IMR-90 (cell line): ENCODE measurements around the gene SH2D6. TPM values are rescaled to one million over a fixed set of nuclear protein-coding genes. Genes with fewer than 3 reads are reported as not detected.

Experiments used
- ATAC-seq: fragments of 200-7000 bp; cut with Tn5 transposase; 2 replicates; pipeline ENCODE4 v1.9.1; 2020; ENCODE audit warnings: low read depth, mild to moderate bottlenecking, moderate library complexity
- BruUV-seq: library from RNA; stranded (reverse); fragments of 400-500 nt; replicated peaks from 2 replicates; lab custom pipeline; 2021; lab: Mats Ljungman, UMichigan
- CTCF ChIA-PET: fragments of 300-600 bp; formaldehyde crosslinking; extraction: SDS; loops from one replicate; lab custom pipeline; 2021; ENCODE audit warnings: antibody characterized with exemption; lab: Yijun Ruan, JAX
- POLR2A ChIA-PET: fragments of 300-600 bp; sonication (Branson Sonifier 250); formaldehyde crosslinking; loops from one replicate; lab custom pipeline; 2022; ENCODE audit warnings: antibody characterized with exemption; ENCODE audit not compliant: unreplicated experiment; lab: Charles Lee
- DNase-seq: peaks from one replicate; pipeline ENCODE4 v3.0.0; 2013
- H2AFZ ChIP-seq: replicated peaks from 2 replicates; pipeline ENCODE3; 2013; ENCODE audit warnings: low read length, mild to moderate bottlenecking; ENCODE audit not compliant: poor library complexity
- H2AK5ac ChIP-seq: 2 replicates; pipeline ENCODE4 v1.6.1; 2013; ENCODE audit warnings: low read depth, low read length, inconsistent platforms
- H2AK9ac ChIP-seq: replicated peaks from 2 replicates; pipeline ENCODE3; 2013; ENCODE audit warnings: mild to moderate bottlenecking, low read depth, low read length, moderate library complexity; ENCODE audit not compliant: poor library complexity
- H2BK120ac ChIP-seq: 2 replicates; pipeline ENCODE4 v1.6.1; 2013; ENCODE audit warnings: low read depth, low read length, inconsistent platforms
- H2BK15ac ChIP-seq: 3 replicates; pipeline ENCODE4 v1.6.1; 2013; ENCODE audit warnings: low read depth, low read length, inconsistent platforms
- H2BK20ac ChIP-seq: 2 replicates; pipeline ENCODE4 v1.6.1; 2013; ENCODE audit warnings: low read depth, mild to moderate bottlenecking, inconsistent platforms, low read length, moderate library complexity
- H2BK5ac ChIP-seq: 2 replicates; pipeline ENCODE4 v1.6.1; 2013; ENCODE audit warnings: mild to moderate bottlenecking, low read depth, low read length, inconsistent platforms; ENCODE audit not compliant: poor library complexity, severe bottlenecking
- H3K14ac ChIP-seq: replicated peaks from 2 replicates; pipeline ENCODE4 v1.6.1; 2013; ENCODE audit warnings: low read depth, low read length, inconsistent platforms
- H3K18ac ChIP-seq: 2 replicates; pipeline ENCODE4 v1.6.1; 2013; ENCODE audit warnings: low read depth, low read length, control low read depth
- H3K23ac ChIP-seq: 2 replicates; pipeline ENCODE4 v1.6.1; 2013; ENCODE audit warnings: low read depth, low read length, inconsistent platforms
- H3K27ac ChIP-seq: 2 replicates; pipeline ENCODE4 v1.5.1; 2013; ENCODE audit warnings: mild to moderate bottlenecking, control low read depth, low read length; ENCODE audit not compliant: insufficient read depth
- H3K27me3 ChIP-seq: 2 replicates; pipeline ENCODE4 v1.6.1; 2013; ENCODE audit warnings: low read length; ENCODE audit not compliant: control insufficient read depth, insufficient read depth
- H3K36me3 ChIP-seq: 2 replicates; pipeline ENCODE4 v1.6.1; 2013; ENCODE audit warnings: low read length, mixed read lengths; ENCODE audit not compliant: control insufficient read depth, insufficient read depth
- H3K4ac ChIP-seq: 2 replicates; pipeline ENCODE4 v1.6.1; 2013; ENCODE audit warnings: low read depth, low read length, inconsistent platforms
- H3K4me1 ChIP-seq: 2 replicates; pipeline ENCODE4 v1.6.1; 2013; ENCODE audit warnings: low read length, mixed read lengths; ENCODE audit not compliant: control insufficient read depth, insufficient read depth
- H3K4me2 ChIP-seq: 2 replicates; pipeline ENCODE4 v1.6.1; 2013; ENCODE audit warnings: low read depth, mild to moderate bottlenecking, control low read depth, low read length, moderate library complexity
- H3K4me3 ChIP-seq: 2 replicates; pipeline ENCODE4 v1.5.1; 2013; ENCODE audit warnings: low read depth, mild to moderate bottlenecking, control low read depth, low read length, moderate library complexity; ENCODE audit not compliant: insufficient read depth
- H3K56ac ChIP-seq: 2 replicates; pipeline ENCODE4 v1.6.1; 2013; ENCODE audit warnings: low read length, inconsistent platforms; ENCODE audit not compliant: insufficient read depth; ENCODE audit errors: extremely low read depth
- H3K79me1 ChIP-seq, 2 experiments: 2 replicates each; pipeline ENCODE4 v1.6.1; 2013; ENCODE audit warnings: low read length in 2 of 2, inconsistent platforms in 1 of 2, low read depth in 1 of 2
- H3K9ac ChIP-seq: 2 replicates; pipeline ENCODE4 v1.6.1; 2013; ENCODE audit warnings: low read depth, low read length, control low read depth
- H3K9me1 ChIP-seq: 2 replicates; pipeline ENCODE4 v1.6.1; 2013; ENCODE audit warnings: low read length, inconsistent platforms; ENCODE audit not compliant: insufficient read depth
- H3K9me3 ChIP-seq: 2 replicates; pipeline ENCODE4 v1.6.1; 2013; ENCODE audit warnings: low read length; ENCODE audit not compliant: control insufficient read depth, insufficient read depth
- H4K20me1 ChIP-seq: 2 replicates; pipeline ENCODE4 v1.6.1; 2013; ENCODE audit warnings: low read length, inconsistent platforms; ENCODE audit not compliant: insufficient read depth
- H4K5ac ChIP-seq: 2 replicates; pipeline ENCODE4 v1.6.1; 2013; ENCODE audit warnings: mild to moderate bottlenecking, low read depth, low read length, control low read depth
- H4K8ac ChIP-seq, 2 experiments: 2 replicates each; pipeline ENCODE4 v1.6.1; 2013; ENCODE audit warnings: low read depth in 2 of 2, low read length in 2 of 2, control low read depth in 1 of 2, inconsistent platforms in 1 of 2
- H4K91ac ChIP-seq: 2 replicates; pipeline ENCODE4 v1.6.1; 2013; ENCODE audit warnings: low read depth, low read length, inconsistent platforms; ENCODE audit not compliant: insufficient read depth
- BHLHE40 ChIP-seq: fragments of 150-350 bp; IDR thresholded peaks from 2 replicates; pipeline ENCODE4 v1.6.1; 2016; ENCODE audit warnings: mild to moderate bottlenecking, low read depth, low read length
- CHD1 ChIP-seq: IDR thresholded peaks from 2 replicates; pipeline ENCODE4 v1.6.1; 2012; ENCODE audit warnings: low read depth, low read length, improper control_type of control experiment
- MAFK ChIP-seq: IDR thresholded peaks from 2 replicates; pipeline ENCODE4 v1.6.1; 2012; ENCODE audit warnings: low read depth, low read length, improper control_type of control experiment
- MAZ ChIP-seq: IDR thresholded peaks from 2 replicates; pipeline ENCODE4 v1.6.1; 2012; ENCODE audit warnings: low read depth, mild to moderate bottlenecking, low read length, improper control_type of control experiment, moderate library complexity, borderline replicate concordance
- RFX5 ChIP-seq: IDR thresholded peaks from 2 replicates; pipeline ENCODE4 v1.8.0; 2012; ENCODE audit warnings: low read depth, mild to moderate bottlenecking, low read length, moderate library complexity
- SMC3 ChIP-seq: fragments of 150-350 bp; IDR thresholded peaks from 2 replicates; pipeline ENCODE4 v1.6.1; 2016; ENCODE audit warnings: low read depth, mild to moderate bottlenecking, antibody characterized with exemption, low read length, moderate library complexity
- dilution Hi-C: fragments of 300-500 bp; cut with HindIII; formaldehyde crosslinking; loops from one replicate; pipeline ENCODE4 v1.14.3; 2018; ENCODE audit warnings: low sequenced_read_pairs; ENCODE audit not compliant: unreplicated experiment
- in situ Hi-C: fragments of 300-500 bp; cut with MboI; formaldehyde crosslinking; loops from 3 replicates; pipeline ENCODE4 v1.14.3; 2019; ENCODE audit warnings: low sequenced_read_pairs, inconsistent platforms, mixed read lengths
- intact Hi-C: fragments of 100-400 bp; cut with micrococcal nuclease; formaldehyde crosslinking; loops from 2 replicates; pipeline ENCODE4 v1.10.0; 2022
- polyA plus RNA-seq, 3 experiments: library from polyadenylated mRNA; depleted of rRNA; stranded (reverse); fragments of >200 nt; gene quantifications; 2 replicates each; pipeline ENCODE4 v1.2.3, GENCODE V29; 2012; ENCODE audit warnings: low replicate concordance in 1 of 3
- total RNA-seq: library from RNA; depleted of rRNA; stranded (reverse); fragments of >200 nt; gene quantifications from 2 replicates; pipeline ENCODE4 v1.2.3, GENCODE V29; 2012
- TF ChIP-seq, protein P1 (sequence below): fragments of 150-350 bp; IDR thresholded peaks from 2 replicates; pipeline ENCODE4 v1.6.1; 2017; ENCODE audit warnings: mild to moderate bottlenecking, antibody characterized with exemption, low read length, low read depth

SH2D6 gene
- total and polyA plus RNA-seq, 2 of the 4 experiments (the other 2 are of a cell fraction) = 0.32 to 0.36 TPM

DNA sequence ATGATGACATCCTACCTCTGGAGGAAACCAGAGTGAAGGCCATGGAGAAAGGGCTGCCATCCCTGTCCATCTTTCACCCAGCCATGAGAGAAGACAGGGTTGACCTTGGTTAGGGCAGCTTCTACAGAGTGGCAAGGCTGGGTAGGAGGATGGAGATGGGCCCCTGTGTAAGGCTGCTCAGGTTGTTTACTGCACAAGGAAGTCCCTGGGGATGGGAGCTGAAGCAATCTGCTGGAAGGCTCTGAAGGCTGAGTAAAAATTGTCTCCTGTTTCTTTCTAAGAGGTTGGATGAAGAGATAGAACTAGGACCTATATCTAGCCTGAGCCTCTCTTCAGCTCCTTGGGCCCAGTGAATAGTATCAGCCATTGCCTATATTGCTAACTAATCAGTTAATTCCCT is 49.6 kb upstream of the SH2D6 start:
- CTCF ChIA-PET = no interaction called here
- Histone ChIP-seq H3K56ac (no peak overlapping the region), H2BK5ac (no peak overlapping the region), H3K4me2 (no peak overlapping the region), H2AK5ac (no peak overlapping the region), H4K91ac (no peak overlapping the region), H3K4me3 (no peak overlapping the region), H2BK15ac (no peak overlapping the region), H3K36me3 (peaks cover 9% of the 10 kb centered on the region), H2AFZ (no peak overlapping the region), H3K4ac (no peak overlapping the region), H3K79me1 (no peaks in the 10 kb centered on the region), H3K9ac (no peak overlapping the region), H2BK120ac (no peak overlapping the region), H4K20me1 (no peaks in the 10 kb centered on the region), H4K5ac (no peak overlapping the region), H3K23ac (no peak overlapping the region), H4K8ac (no peak overlapping the region), H3K14ac (no peak overlapping the region), H3K9me1 (peaks cover 11% of the 10 kb centered on the region), H3K27me3 (no peaks in the 10 kb centered on the region), H3K27ac (no peak overlapping the region), H2AK9ac (no peak overlapping the region), H3K18ac (no peak overlapping the region), H2BK20ac (no peak overlapping the region), H3K4me1 (peaks cover 3% of the 10 kb centered on the region; the same call in 1 of the 2 replicates), H3K9me3 (no peaks in the 10 kb centered on the region)
- in situ Hi-C loops = no loop called here
- POLR2A ChIA-PET = no interaction called here
- intact Hi-C loops = no loop called here
- ATAC-seq = no peak; the same call in 1 of the 2 replicates
- DNase-seq = no peak
- dilution Hi-C loops = no loop called here
- no TSS peak for BruUV-seq
- no peak for TF ChIP-seq BHLHE40
- TF ChIP-seq, protein P1, sequence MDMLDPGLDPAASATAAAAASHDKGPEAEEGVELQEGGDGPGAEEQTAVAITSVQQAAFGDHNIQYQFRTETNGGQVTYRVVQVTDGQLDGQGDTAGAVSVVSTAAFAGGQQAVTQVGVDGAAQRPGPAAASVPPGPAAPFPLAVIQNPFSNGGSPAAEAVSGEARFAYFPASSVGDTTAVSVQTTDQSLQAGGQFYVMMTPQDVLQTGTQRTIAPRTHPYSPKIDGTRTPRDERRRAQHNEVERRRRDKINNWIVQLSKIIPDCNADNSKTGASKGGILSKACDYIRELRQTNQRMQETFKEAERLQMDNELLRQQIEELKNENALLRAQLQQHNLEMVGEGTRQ = no peak
- TF ChIP-seq MAFK = no peak
- TF ChIP-seq RFX5 = no peak
- no peak for TF ChIP-seq SMC3
- TF ChIP-seq MAZ = no peak
- TF ChIP-seq CHD1 = no peak
